Neural progenitor cell (in vitro differentiated cells): ENCODE results near the gene HLA-DQA2. TPM values are rescaled to one million over a fixed set of nuclear protein-coding genes. Genes with fewer than 3 reads are reported as not detected.

ENCODE experiments used
- DNase-seq: peaks from one replicate; pipeline ENCODE4 v3.0.0-alpha.2; 2016; ENCODE audit warnings: low spot score
- H2AFZ ChIP-seq: fragments of 200-600 bp; sonication (generic); replicated peaks from 2 replicates; pipeline ENCODE4 v1.6.1; 2016; ENCODE audit warnings: antibody characterized with exemption
- H3F3A ChIP-seq: fragments of 200-600 bp; sonication (generic); 2 replicates; pipeline ENCODE4 v1.6.1; 2016; ENCODE audit warnings: antibody characterized with exemption, low read depth
- H3K27ac ChIP-seq: fragments of 200-600 bp; sonication (generic); 2 replicates; pipeline ENCODE4 v1.5.1; 2016; ENCODE audit warnings: mild to moderate bottlenecking
- H3K27me3 ChIP-seq: fragments of 200-600 bp; sonication (generic); 2 replicates; pipeline ENCODE4 v1.6.1; 2016; ENCODE audit warnings: mild to moderate bottlenecking, moderate library complexity
- H3K36me3 ChIP-seq: fragments of 200-600 bp; sonication (generic); 2 replicates; pipeline ENCODE4 v1.5.1; 2016
- H3K4me1 ChIP-seq: fragments of 200-600 bp; sonication (generic); 2 replicates; pipeline ENCODE4 v1.6.1; 2016; ENCODE audit warnings: mixed run types
- H3K4me2 ChIP-seq: fragments of 200-600 bp; sonication (generic); 2 replicates; pipeline ENCODE4 v1.6.1; 2016
- H3K4me3 ChIP-seq: fragments of 200-600 bp; sonication (generic); 2 replicates; pipeline ENCODE4 v1.5.1; 2016
- H3K79me2 ChIP-seq: fragments of 200-600 bp; sonication (generic); 2 replicates; pipeline ENCODE4 v1.6.1; 2016; ENCODE audit warnings: low read depth
- H3K9ac ChIP-seq: fragments of 200-600 bp; sonication (generic); 2 replicates; pipeline ENCODE4 v1.6.1; 2016
- H3K9me3 ChIP-seq: fragments of 200-600 bp; sonication (generic); 2 replicates; pipeline ENCODE4 v1.5.1; 2016; ENCODE audit warnings: low read depth
- H4K20me1 ChIP-seq: fragments of 200-600 bp; sonication (generic); 2 replicates; pipeline ENCODE4 v1.6.1; 2016; ENCODE audit warnings: low read depth
- H3K27ac Mint-ChIP-seq: 3 replicates; pipeline ENCODE4 v1.8.0; 2021; ENCODE audit warnings: mixed read lengths
- H3K27me3 Mint-ChIP-seq: 2 replicates; pipeline ENCODE4 v1.8.0; 2022; ENCODE audit warnings: low read depth, mild to moderate bottlenecking, inconsistent platforms, moderate library complexity, mixed read lengths; ENCODE audit not compliant: insufficient read depth
- H3K36me3 Mint-ChIP-seq: 3 replicates; pipeline ENCODE4 v1.8.0; 2021; ENCODE audit warnings: mixed read lengths
- H3K4me1 Mint-ChIP-seq: 3 replicates; pipeline ENCODE4 v1.8.0; 2021; ENCODE audit warnings: mixed read lengths
- H3K4me3 Mint-ChIP-seq: 3 replicates; pipeline ENCODE4 v1.8.0; 2021; ENCODE audit warnings: mild to moderate bottlenecking, moderate library complexity, mixed read lengths
- H3K9me3 Mint-ChIP-seq: 3 replicates; pipeline ENCODE4 v1.8.0; 2020; ENCODE audit warnings: mixed read lengths
- CTCF ChIP-seq: fragments of 200-600 bp; sonication (generic); IDR thresholded peaks from 2 replicates; pipeline ENCODE4 v1.5.1; 2017; ENCODE audit warnings: antibody characterized with exemption, mild to moderate bottlenecking
- EZH2 ChIP-seq: fragments of 200-600 bp; sonication (generic); IDR thresholded peaks from 2 replicates; pipeline ENCODE4 v1.6.1; 2017; ENCODE audit warnings: antibody characterized with exemption, mild to moderate bottlenecking, moderate library complexity
- EZH2phosphoT487 ChIP-seq: fragments of 200-600 bp; sonication (generic); IDR thresholded peaks from 2 replicates; pipeline ENCODE4 v1.6.1; 2017; ENCODE audit warnings: antibody characterized with exemption
- total RNA-seq: library from RNA; depleted of rRNA; stranded (reverse); fragments of >200 nt; gene quantifications from 2 replicates; pipeline ENCODE4 v1.2.3, GENCODE V29; 2015; ENCODE audit warnings: low replicate concordance

The HLA-DQA2 gene
- total RNA-seq, 1 donor from 2014 or later: not detected

- no peaks in the 10 kb centered on the region for H3K4me1 ChIP-seq
- no peaks in the 10 kb centered on the region for H4K20me1 ChIP-seq
- no peaks in the 10 kb centered on the region for H3K9me3 ChIP-seq
- H3K4me3 ChIP-seq: no peak overlapping the region
- no peak for DNase-seq
- no peaks in the 10 kb centered on the region for H3K36me3 ChIP-seq
- Mint-ChIP-seq H3K9me3 (no peaks in the 10 kb centered on the region), H3K4me1 (no peaks in the 10 kb centered on the region), H3K27me3 (no peaks in the 10 kb centered on the region), H3K4me3 (no peak overlapping the region), H3K27ac (no peak overlapping the region), H3K36me3 (no peaks in the 10 kb centered on the region)
- H3F3A ChIP-seq: no peaks in the 10 kb centered on the region
- no peak overlapping the region for H3K4me2 ChIP-seq
- H3K9ac ChIP-seq: no peak overlapping the region
- no peak for TF ChIP-seq EZH2
- no peaks in the 10 kb centered on the region for H3K79me2 ChIP-seq
- no peaks in the 10 kb centered on the region for H3K27me3 ChIP-seq
- no peak overlapping the region for H3K27ac ChIP-seq
- no peak overlapping the region for H2AFZ ChIP-seq
These were observed 20.4 kb downstream of the HLA-DQA2 start for GRCh38 chr6:32761548-32761947.

GRCh38 chr6:32763421-32763820 lies 22.2 kb downstream of the HLA-DQA2 start, which contains the start of gene HLA-DQB2:
TSS of gene HLA-DQB2 (minus strand) at chr6:32763532. CDS start at chr6:32763470, 62 bp downstream.
- H3K4me3 ChIP-seq: no peak within 1 kb of the TSS
- no peaks in the 10 kb centered on the region for H3K36me3 Mint-ChIP-seq

GRCh38 chr6:32764048-32764447 lies 22.9 kb downstream of the HLA-DQA2 start:
- Histone ChIP-seq H3K4me2 (no peak overlapping the region), H3K36me3 (no peaks in the 10 kb centered on the region), H4K20me1 (no peaks in the 10 kb centered on the region), H3K9me3 (no peaks in the 10 kb centered on the region), H3K27ac (no peak overlapping the region), H2AFZ (no peak overlapping the region), H3K27me3 (no peaks in the 10 kb centered on the region), H3K9ac (no peak overlapping the region), H3F3A (no peaks in the 10 kb centered on the region), H3K4me3 (no peak overlapping the region), H3K4me1 (no peaks in the 10 kb centered on the region), H3K79me2 (no peaks in the 10 kb centered on the region)
- Mint-ChIP-seq H3K4me3 (no peak overlapping the region), H3K27ac (no peak overlapping the region), H3K36me3 (no peaks in the 10 kb centered on the region), H3K4me1 (no peaks in the 10 kb centered on the region), H3K27me3 (no peaks in the 10 kb centered on the region), H3K9me3 (no peaks in the 10 kb centered on the region)
- TF ChIP-seq CTCF (no peak), EZH2 (no peak), EZH2phosphoT487 (no peak)
- DNase-seq: no peak

More at GRCh38 chr6:32763421-32763820, 22.2 kb downstream of the HLA-DQA2 start, which contains the start of gene HLA-DQB2:
- H2AFZ ChIP-seq: no peak within 1 kb of the TSS
- H3K4me2 ChIP-seq: no peak within 1 kb of the TSS
- DNase-seq: no peak
- Mint-ChIP-seq H3K9me3 (no peaks in the 10 kb centered on the region), H3K27me3 (no peaks in the 10 kb centered on the region), H3K4me1 (no peaks in the 10 kb centered on the region), H3K4me3 (no peak within 1 kb of the TSS), H3K27ac (no peak within 1 kb of the TSS)
- no peak within 1 kb of the TSS for H3K27ac ChIP-seq
- H3K9ac ChIP-seq: no peak within 1 kb of the TSS
- H3F3A ChIP-seq: no peaks in the 10 kb centered on the region
- no peaks in the 10 kb centered on the region for H3K36me3 ChIP-seq
- no peaks in the 10 kb centered on the region for H3K79me2 ChIP-seq
- no peaks in the 10 kb centered on the region for H3K4me1 ChIP-seq
- no peaks in the 10 kb centered on the region for H4K20me1 ChIP-seq
- H3K27me3 ChIP-seq: no peaks in the 10 kb centered on the region
- no peaks in the 10 kb centered on the region for H3K9me3 ChIP-seq
- TF ChIP-seq CTCF (no peak), EZH2phosphoT487 (no peak), EZH2 (no peak)

GRCh38 chr6:32772656-32773055 lies 31.5 kb downstream of the HLA-DQA2 start:
- Histone ChIP-seq H3K27me3 (no peaks in the 10 kb centered on the region), H3F3A (no peaks in the 10 kb centered on the region), H3K9me3 (no peaks in the 10 kb centered on the region), H3K27ac (no peak overlapping the region), H4K20me1 (no peaks in the 10 kb centered on the region), H3K4me3 (no peak overlapping the region), H2AFZ (no peak overlapping the region), H3K36me3 (no peaks in the 10 kb centered on the region), H3K79me2 (no peaks in the 10 kb centered on the region), H3K9ac (no peak overlapping the region), H3K4me1 (no peaks in the 10 kb centered on the region), H3K4me2 (no peak overlapping the region)
- H3K36me3 Mint-ChIP-seq: no peaks in the 10 kb centered on the region
- H3K4me3 Mint-ChIP-seq: no peak overlapping the region
- no peaks in the 10 kb centered on the region for H3K4me1 Mint-ChIP-seq
- TF ChIP-seq CTCF (no peak), EZH2 (no peak)
- no peak for DNase-seq
- peaks cover 3% of the 10 kb centered on the region for H3K27me3 Mint-ChIP-seq
- no peak overlapping the region for H3K27ac Mint-ChIP-seq
- no peaks in the 10 kb centered on the region for H3K9me3 Mint-ChIP-seq
